H1 (cell line): ENCODE data around the gene CCNK. TPM values are rescaled to one million over a fixed set of nuclear protein-coding genes. Genes with fewer than 3 reads are reported as not detected.

ENCODE experiments used
- CTCF ChIA-PET: fragments of 300-600 bp; sonication (Branson Sonifier 250); formaldehyde crosslinking; loops from one replicate; lab custom pipeline; 2021; ENCODE audit not compliant: partially characterized antibody; lab: Charles Lee
- POLR2A ChIA-PET: fragments of 300-600 bp; sonication (Branson Sonifier 250); formaldehyde crosslinking; loops from one replicate; lab custom pipeline; 2021; ENCODE audit warnings: inconsistent platforms; ENCODE audit not compliant: partially characterized antibody; lab: Charles Lee
- DNase-seq, 2 experiments: peaks; one replicate each; pipeline versions ENCODE4 v3.0.0 to v3.0.0-alpha.2; 2010 to 2022; ENCODE audit warnings: low spot score in 2 of 2, low read depth in 1 of 2, mixed read lengths in 1 of 2
- FAIRE-seq: peaks from 2 replicates; lab custom pipeline; 2011; peaks lifted over from hg19 to GRCh38; lab: Jason Lieb, UNC
- H2AFZ ChIP-seq: 2 replicates; pipeline ENCODE4 v1.8.1; 2012; ENCODE audit warnings: low read length, inconsistent platforms
- H2AK5ac ChIP-seq: 2 replicates; pipeline ENCODE4 v1.6.1; 2013; ENCODE audit warnings: low read depth, low read length
- H2BK120ac ChIP-seq: replicated peaks from 2 replicates; pipeline ENCODE3; 2013; ENCODE audit warnings: low read depth, low read length, inconsistent platforms
- H2BK12ac ChIP-seq: 2 replicates; pipeline ENCODE4 v1.6.1; 2013; ENCODE audit warnings: low read depth, low read length
- H2BK15ac ChIP-seq: 2 replicates; pipeline ENCODE4 v1.6.1; 2013; ENCODE audit warnings: low read length
- H2BK20ac ChIP-seq: 2 replicates; pipeline ENCODE4 v1.6.1; 2013; ENCODE audit warnings: low read length
- H2BK5ac ChIP-seq: 2 replicates; pipeline ENCODE4 v1.6.1; 2013; ENCODE audit warnings: low read depth, low read length
- H3K14ac ChIP-seq: 2 replicates; pipeline ENCODE4 v1.6.1; 2013; ENCODE audit warnings: inconsistent platforms; ENCODE audit not compliant: insufficient read length
- H3K18ac ChIP-seq: 2 replicates; pipeline ENCODE4 v1.6.1; 2013; ENCODE audit warnings: low read length; ENCODE audit errors: extremely low read depth
- H3K23ac ChIP-seq: 2 replicates; pipeline ENCODE4 v1.6.1; 2013; ENCODE audit warnings: inconsistent platforms; ENCODE audit not compliant: insufficient read length
- H3K23me2 ChIP-seq: 2 replicates; pipeline ENCODE4 v1.6.1; 2013; ENCODE audit warnings: low read depth, low read length
- H3K27ac ChIP-seq: 2 replicates; pipeline ENCODE4 v1.6.1; 2011; ENCODE audit warnings: low read depth, low read length, inconsistent platforms
- H3K27me3 ChIP-seq, 4 experiments: replicated peaks in 1 of 4; 1 replicate in 1 of 4; 2 replicates in 3 of 4; pipeline versions ENCODE4 v1.6.1 to v1.8.1; 2011 to 2013; ENCODE audit warnings: low read length in 3 of 4, mild to moderate bottlenecking in 3 of 4, inconsistent platforms in 2 of 4, mixed read lengths in 2 of 4, moderate library complexity in 1 of 4; ENCODE audit not compliant: control insufficient read depth in 3 of 4, insufficient read depth in 3 of 4; ENCODE audit errors: extremely low read depth in 1 of 4
- H3K36me3 ChIP-seq, 4 experiments: 2 replicates each; pipeline versions ENCODE4 v1.6.1 to v1.8.1; 2011 to 2013; ENCODE audit warnings: mild to moderate bottlenecking in 4 of 4, low read length in 3 of 4, moderate library complexity in 2 of 4, control low read depth in 1 of 4, inconsistent platforms in 1 of 4; ENCODE audit not compliant: insufficient read depth in 4 of 4, control insufficient read depth in 2 of 4
- H3K4ac ChIP-seq: replicated peaks from 2 replicates; pipeline ENCODE3; 2013; ENCODE audit warnings: low read length, low read depth, mixed read lengths, inconsistent platforms; ENCODE audit not compliant: insufficient read length
- H3K4me1 ChIP-seq, 4 experiments: replicated peaks in 1 of 4; 1 replicate in 1 of 4; 2 replicates in 3 of 4; pipeline versions ENCODE4 v1.6.1 to v1.8.1; 2011 to 2013; ENCODE audit warnings: low read length in 3 of 4, inconsistent platforms in 2 of 4, mixed read lengths in 1 of 4; ENCODE audit not compliant: insufficient read depth in 4 of 4, control insufficient read depth in 3 of 4
- H3K4me2 ChIP-seq, 2 experiments: 2 replicates each; pipeline versions ENCODE4 v1.6.1 to v1.8.1; 2011 to 2013; ENCODE audit warnings: low read depth in 2 of 2, low read length in 2 of 2, control low read depth in 1 of 2, inconsistent platforms in 1 of 2, mild to moderate bottlenecking in 1 of 2; ENCODE audit not compliant: insufficient read depth in 1 of 2
- H3K4me3 ChIP-seq, 4 experiments: fragments of 200-600, 300-600 bp in 1 of 4; sonication (generic), shearing (Covaris generic), sonication (Bioruptor Twin) in 1 of 4; 2 replicates each; pipeline versions ENCODE4 v1.5.1 to v1.8.1; 2011 to 2016; ENCODE audit warnings: low read length in 4 of 4, low read depth in 3 of 4, control low read depth in 2 of 4, inconsistent platforms in 2 of 4, mild to moderate bottlenecking in 2 of 4, mixed read lengths in 1 of 4, moderate library complexity in 1 of 4; ENCODE audit not compliant: insufficient read depth in 2 of 4; ENCODE audit errors: extremely low read depth in 1 of 4
- H3K56ac ChIP-seq: replicated peaks from 2 replicates; pipeline ENCODE3; 2013; ENCODE audit warnings: low read depth, mild to moderate bottlenecking, mixed read lengths, low read length, inconsistent platforms; ENCODE audit not compliant: insufficient read length
- H3K79me1 ChIP-seq: 2 replicates; pipeline ENCODE4 v1.6.1; 2013; ENCODE audit warnings: low read depth, low read length, control low read depth
- H3K79me2 ChIP-seq, 2 experiments: 2 replicates each; pipeline versions ENCODE4 v1.6.1 to v1.8.1; 2012 to 2013; ENCODE audit warnings: low read length in 2 of 2, mild to moderate bottlenecking in 2 of 2, inconsistent platforms in 1 of 2; ENCODE audit not compliant: insufficient read depth in 2 of 2, control insufficient read depth in 1 of 2
- H3K9ac ChIP-seq, 4 experiments: replicated peaks in 1 of 4; 1 replicate in 1 of 4; 2 replicates in 3 of 4; pipeline versions ENCODE4 v1.6.1 to v1.8.1; 2011 to 2013; ENCODE audit warnings: low read depth in 3 of 4, low read length in 3 of 4, control low read depth in 2 of 4, mild to moderate bottlenecking in 2 of 4, moderate library complexity in 2 of 4, inconsistent platforms in 1 of 4; ENCODE audit errors: extremely low read depth in 1 of 4
- H3K9me3 ChIP-seq, 2 experiments: 2 replicates each; pipeline versions ENCODE4 v1.6.1 to v1.8.1; 2012 to 2013; ENCODE audit warnings: mild to moderate bottlenecking in 2 of 2, moderate library complexity in 2 of 2, control low read depth in 1 of 2, inconsistent platforms in 1 of 2, low read depth in 1 of 2, low read length in 1 of 2, mixed read lengths in 1 of 2; ENCODE audit not compliant: insufficient read depth in 2 of 2
- H4K20me1 ChIP-seq, 2 experiments: replicated peaks in 1 of 2; 2 replicates each; pipeline versions ENCODE3 to v1.8.1; 2011 to 2013; ENCODE audit warnings: inconsistent platforms in 2 of 2, low read length in 2 of 2, mild to moderate bottlenecking in 1 of 2; ENCODE audit not compliant: insufficient read depth in 2 of 2, control insufficient read depth in 1 of 2
- H4K5ac ChIP-seq: 2 replicates; pipeline ENCODE4 v1.6.1; 2013; ENCODE audit warnings: low read length, low read depth, mixed read lengths, inconsistent platforms; ENCODE audit not compliant: insufficient read length
- H4K8ac ChIP-seq: 2 replicates; pipeline ENCODE4 v1.8.0; 2013; ENCODE audit warnings: mild to moderate bottlenecking, moderate library complexity, low read length, inconsistent platforms; ENCODE audit not compliant: insufficient read depth; ENCODE audit errors: extremely low read depth
- H4K91ac ChIP-seq: replicated peaks from 2 replicates; pipeline ENCODE3; 2013; ENCODE audit warnings: low read length, mixed read lengths, inconsistent platforms; ENCODE audit not compliant: insufficient read length
- CREB1 ChIP-seq: IDR thresholded peaks from 2 replicates; pipeline ENCODE4 v1.6.1; 2012; ENCODE audit warnings: inconsistent platforms
- GABPA ChIP-seq: IDR thresholded peaks from 2 replicates; pipeline ENCODE4 v1.6.1; 2011; ENCODE audit warnings: mild to moderate bottlenecking, low read length, moderate library complexity, borderline replicate concordance; ENCODE audit not compliant: insufficient read depth
- POLR2A ChIP-seq, 2 experiments: IDR thresholded peaks; 1 replicate in 1 of 2; 2 replicates in 1 of 2; pipeline ENCODE4 v1.6.1; 2011; ENCODE audit warnings: low read depth in 2 of 2, low read length in 2 of 2, mild to moderate bottlenecking in 2 of 2; ENCODE audit errors: control extremely low read depth in 1 of 2
- RAD21 ChIP-seq, 2 experiments: IDR thresholded peaks in 1 of 2; conservative IDR thresholded peaks in 1 of 2; 2 replicates each; pipeline ENCODE4 v1.6.1; 2011; ENCODE audit warnings: low read depth in 2 of 2, low read length in 2 of 2, improper control_type of control experiment in 1 of 2, inconsistent platforms in 1 of 2, mild to moderate bottlenecking in 1 of 2, moderate library complexity in 1 of 2
- RBBP5 ChIP-seq: IDR thresholded peaks from 2 replicates; pipeline ENCODE4 v1.7.1; 2012; ENCODE audit warnings: low read depth, mild to moderate bottlenecking, inconsistent platforms, low read length, moderate library complexity, borderline replicate concordance
- SIN3A ChIP-seq, 2 experiments: IDR thresholded peaks in 1 of 2; conservative IDR thresholded peaks in 1 of 2; 2 replicates each; pipeline ENCODE4 v1.6.1; 2011 to 2012; ENCODE audit warnings: low read length in 2 of 2, improper control_type of control experiment in 1 of 2, low read depth in 1 of 2, mild to moderate bottlenecking in 1 of 2
- TAF1 ChIP-seq: IDR thresholded peaks from 2 replicates; pipeline ENCODE4 v1.6.1; 2011; ENCODE audit warnings: mild to moderate bottlenecking, low read depth, low read length
- YY1 ChIP-seq: IDR thresholded peaks from 2 replicates; pipeline ENCODE4 v1.6.1; 2011; ENCODE audit warnings: low read depth, mild to moderate bottlenecking, low read length
- WGBS, 2 experiments: shearing (Covaris generic) in 1 of 2; methylation state at CpG; one replicate each; pipeline versions ENCODE4 v1.1.6 to v1.1.7; 2013 to 2015; ENCODE audit warnings: low lambda C conversion rate in 2 of 2, mixed read lengths in 2 of 2, inconsistent platforms in 1 of 2, low coverage in 1 of 2, missing lambda C conversion rate in 1 of 2; ENCODE audit not compliant: insufficient replicate concordance in 2 of 2, insufficient coverage in 1 of 2, insufficient read length in 1 of 2; ENCODE audit errors: extremely low coverage in 1 of 2, missing lambda C conversion rate in 1 of 2; 5-methylcytosine and 5-hydroxymethylcytosine counted together
- polyA plus RNA-seq, 7 experiments: library from polyadenylated mRNA; depleted of rRNA in 3 of 7; stranded (reverse) in 5 of 7; unstranded in 2 of 7; fragments of >200 nt in 5 of 7; fragments of 200-250 nt in 2 of 7; gene quantifications; 1 replicate in 5 of 7; 2 replicates in 1 of 7; 4 replicates in 1 of 7; pipeline versions ENCODE4 v1.2.1 to v1.2.3, GENCODE V29; 2011 to 2013; ENCODE audit warnings: missing spikeins in 2 of 7, mixed read lengths in 2 of 7
- total RNA-seq: library from RNA; stranded (reverse); fragmentation: NEBNext Ultra II Directional; extraction: Animal tissue kit (Norgen Biotek cat#: 25700); gene quantifications from 2 replicates; pipeline ENCODE4 v1.2.1, GENCODE V29; 2021
- TF ChIP-seq, protein P1 (sequence below): IDR thresholded peaks from 2 replicates; pipeline ENCODE4 v1.6.1; 2011; ENCODE audit warnings: low read length, improper control_type of control experiment

The CCNK gene
- total and polyA plus RNA-seq, 2 of the 8 experiments (the other 6 are each of a cell fraction or from before 2014, with no cell fraction given): 10.7 to 82.7 TPM

DNA sequence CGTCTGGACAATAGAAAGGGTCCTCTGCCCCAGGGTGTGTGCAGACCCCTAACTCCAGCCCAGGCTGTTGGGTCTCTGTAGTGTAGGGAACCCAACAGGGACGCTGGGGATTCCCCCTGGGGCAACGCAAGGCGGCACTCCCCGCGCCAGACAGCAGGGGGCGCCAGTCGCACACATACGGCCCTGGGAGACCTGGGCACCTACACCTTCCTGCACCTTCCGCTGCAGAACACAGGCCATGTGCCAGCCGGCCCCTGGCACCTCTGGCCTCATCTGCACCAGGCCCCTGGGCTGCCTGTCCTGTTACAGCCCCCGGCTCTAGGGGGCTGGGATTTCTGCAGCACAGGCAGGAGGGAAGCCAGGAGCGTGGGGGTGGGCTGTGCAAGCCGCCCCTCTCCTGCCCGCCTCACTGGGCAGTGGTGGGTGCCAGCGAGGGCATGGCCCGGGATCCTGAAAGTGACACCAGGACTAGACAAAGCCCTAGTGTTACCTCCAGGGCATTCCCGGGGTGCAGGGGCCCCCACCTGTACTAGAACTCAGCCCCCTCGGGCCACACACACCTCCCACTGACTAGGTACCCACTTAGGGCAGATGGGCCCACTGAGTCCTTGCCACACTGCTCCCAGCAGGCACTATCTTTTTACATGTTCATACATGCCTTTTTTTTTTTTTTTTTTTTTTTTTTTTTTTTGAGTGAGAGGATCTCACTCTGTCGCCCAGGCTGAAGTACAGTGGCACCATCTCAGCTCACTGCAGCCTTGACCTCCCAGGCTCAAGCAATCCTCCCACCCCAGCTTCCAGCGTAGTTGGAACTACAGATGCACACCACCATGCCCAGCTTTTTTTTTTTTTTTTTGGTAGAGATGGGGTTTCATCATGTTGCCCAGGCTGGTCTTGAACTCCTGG is 37.5 kb downstream of the CCNK start:
- H3K18ac ChIP-seq: no peak overlapping the region
- H4K20me1 ChIP-seq: peaks cover 3 to 5% of the 10 kb centered on the region in 2 experiments
- H3K79me2 ChIP-seq: peaks cover 0 to 2% of the 10 kb centered on the region in 2 experiments; a peak in 1 of 4 replicates
- FAIRE-seq (no peak), DNase-seq (peak in 1 of 2 experiments; percentile 97)
- no peak overlapping the region for H3K23ac ChIP-seq
- no peak overlapping the region for H2AK5ac ChIP-seq
- H3K4me3 ChIP-seq: no peak overlapping the region
- no peaks in the 10 kb centered on the region for H3K9me3 ChIP-seq
- ChIA-PET CTCF (interaction anchor here (0.6 to 3.8 kb wide), 28 partner anchors 9 to 443 kb away, joined by 3 to 32 read pairs (median 4); no protein-coding TSS in a partner anchor), POLR2A (interaction anchor here (0.6 kb wide), 1 partner anchor 16 kb away, joined by 3 read pairs; no protein-coding TSS in a partner anchor)
- 39% methylated on average over 18 of the region's 21 CpGs; no CpG with 5 or more reads in 1 of the 2 experiments for WGBS, 2 experiments
- no peak overlapping the region for H2BK120ac ChIP-seq
- H3K36me3 ChIP-seq: peaks cover 0 to 4% (median 0%) of the 10 kb centered on the region in 4 experiments; a peak in 2 of 8 replicates
- 0 out of 2 replicates have a peak, but pooled peaks cover 2% of the 10 kb centered on the region for H3K23me2 ChIP-seq
- no peak overlapping the region for H3K14ac ChIP-seq
- no peak overlapping the region for H2BK15ac ChIP-seq
- no peak overlapping the region for H4K5ac ChIP-seq
- no peak overlapping the region for H3K56ac ChIP-seq
- H2BK12ac ChIP-seq: no peak overlapping the region
- H3K4me1 ChIP-seq: peaks cover 5 to 19% (median 13%) of the 10 kb centered on the region in 4 experiments
- no peak overlapping the region for H3K27ac ChIP-seq
- H3K4me2 ChIP-seq: no peak overlapping the region
- no peaks in the 10 kb centered on the region for H3K27me3 ChIP-seq
- no peak overlapping the region for H3K4ac ChIP-seq
- no peak overlapping the region for H2AFZ ChIP-seq
- H4K8ac ChIP-seq: no peak overlapping the region; the same call in 1 of the 2 replicates
- H4K91ac ChIP-seq: no peak overlapping the region
- H2BK20ac ChIP-seq: no peak overlapping the region
- no peak overlapping the region; the same call in 1 of the 2 replicates for H2BK5ac ChIP-seq
- H3K9ac ChIP-seq: no peak overlapping the region
- no peaks in the 10 kb centered on the region; the same call in 1 of the 2 replicates for H3K79me1 ChIP-seq
- TF ChIP-seq CREB1 (0 out of 2 replicates have a peak, but pooled peaks have one; percentile 18), SIN3A (conservative IDR thresholded peaks at IDR 0.05 in 1 of 2, IDR thresholded peaks at IDR 0.05 in 1 of 2; ENCODE audit: low read depth in 1 of 2, low read length in 2 of 2) (0 out of 4 replicates have a peak, but pooled peaks of 1 of the 2 experiments have one; percentile 36), RBBP5 (no peak), YY1 (peak; percentile 77), GABPA (peak; percentile 70; the same call in 1 of the 2 replicates), TAF1 (no peak), POLR2A (IDR thresholded peaks at IDR 0.05; ENCODE audit: control extremely low read depth in 1 of 2, low read depth in 2 of 2, low read length in 2 of 2) (no peak), RAD21 (IDR thresholded peaks at IDR 0.05 in 1 of 2, conservative IDR thresholded peaks at IDR 0.05 in 1 of 2; ENCODE audit: low read depth in 2 of 2, low read length in 2 of 2) (peak; percentile 97 to 98)
- TF ChIP-seq, protein P1, sequence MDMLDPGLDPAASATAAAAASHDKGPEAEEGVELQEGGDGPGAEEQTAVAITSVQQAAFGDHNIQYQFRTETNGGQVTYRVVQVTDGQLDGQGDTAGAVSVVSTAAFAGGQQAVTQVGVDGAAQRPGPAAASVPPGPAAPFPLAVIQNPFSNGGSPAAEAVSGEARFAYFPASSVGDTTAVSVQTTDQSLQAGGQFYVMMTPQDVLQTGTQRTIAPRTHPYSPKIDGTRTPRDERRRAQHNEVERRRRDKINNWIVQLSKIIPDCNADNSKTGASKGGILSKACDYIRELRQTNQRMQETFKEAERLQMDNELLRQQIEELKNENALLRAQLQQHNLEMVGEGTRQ: no peak
